ENCODE measurements around the gene COL26A1. TPM values are rescaled to one million over a fixed set of nuclear protein-coding genes. Genes with fewer than 3 reads are reported as not detected.
"Not testable (repeated sequence)": the region's sequence is repeated elsewhere in the genome, so short reads cannot be mapped to it uniquely, and the experiment has no call there.

Gene COL26A1
- total RNA-seq, 8 experiments from 2014 or later = 0.87 to 50.5 (median 11.1) TPM; not detected in 1

- WGBS, 10 experiments = 21 to 96% (median 56%) methylated on average over 1 to 4 of the region's 5 CpGs; no CpG with 5 or more reads in 2 of the 10 experiments
Observed at GRCh38 chr7:101474178-101474577, 111.5 kb downstream of the COL26A1 start.

GRCh38 chr7:101475691-101476090 lies 113.0 kb downstream of the COL26A1 start:
- H3K4me1 ChIP-seq (replicated peaks in 1 of 2); in situ Hi-C loops (cut with MboI; ENCODE audit: low pct_unique_long_range_greater_than_20kb in 2 of 9, low sequenced_read_pairs in 9 of 9, unreplicated experiment in 9 of 9); H3K4me3 ChIP-seq; H3K27ac ChIP-seq; ATAC-seq (replicated peaks in 6 of 8): not testable (repeated sequence)
- WGBS, 10 experiments = 73 to 100% (median 92%) methylated on average over 1 to 2 of the region's 2 CpGs; no CpG with 5 or more reads in 3 of the 10 experiments

More at GRCh38 chr7:101474178-101474577, 111.5 kb downstream of the COL26A1 start:
- in situ Hi-C loops (cut with MboI; ENCODE audit: low pct_unique_long_range_greater_than_20kb in 2 of 9, low sequenced_read_pairs in 9 of 9, unreplicated experiment in 9 of 9) = no loop called here
- no peak overlapping the region for H3K27ac ChIP-seq
- no peak overlapping the region for H3K4me3 ChIP-seq
- ATAC-seq (replicated peaks in 6 of 8) = no peak
- peaks cover 8 to 10% of the 10 kb centered on the region in 2 donors for H3K4me1 ChIP-seq (replicated peaks in 1 of 2)

GRCh38 chr7:101479217-101479616 lies 116.5 kb downstream of the COL26A1 start:
- in situ Hi-C loops (cut with MboI; ENCODE audit: low pct_unique_long_range_greater_than_20kb in 2 of 9, low sequenced_read_pairs in 9 of 9, unreplicated experiment in 9 of 9) = no loop called here
- Histone ChIP-seq H3K4me3 (no peak overlapping the region), H3K4me1 (replicated peaks in 1 of 2) (no peaks in the 10 kb centered on the region), H3K27ac (no peak overlapping the region)
- WGBS, 10 experiments = 10 to 100% (median 88%) methylated on average over 1 of the region's 1 CpG; no CpG with 5 or more reads in 2 of the 10 experiments
- ATAC-seq (replicated peaks in 6 of 8) = no peak

GRCh38 chr7:101486056-101486432 lies 123.4 kb downstream of the COL26A1 start:
- H3K4me3 ChIP-seq; in situ Hi-C loops (cut with MboI; ENCODE audit: low pct_unique_long_range_greater_than_20kb in 2 of 9, low sequenced_read_pairs in 9 of 9, unreplicated experiment in 9 of 9); H3K4me1 ChIP-seq (replicated peaks in 1 of 2): not testable (repeated sequence)
- H3K27ac ChIP-seq = peak overlapping the region in 1 of 2 donors; percentile 59
- peak in 2 of 8 experiments; percentile 8 to 14 for ATAC-seq (replicated peaks in 6 of 8)
- WGBS, 10 experiments = 50 to 100% (median 77%) methylated on average over 2 to 7 of the region's 7 CpGs; no CpG with 5 or more reads in 6 of the 10 experiments

GRCh38 chr7:101486433-101487104 lies 123.9 kb downstream of the COL26A1 start:
- WGBS, 10 experiments = 0 to 37% (median 6%) methylated on average over 1 to 8 of the region's 25 CpGs; no CpG with 5 or more reads in 5 of the 10 experiments
- peaks cover 9 to 10% of the 10 kb centered on the region in 2 donors for H3K4me1 ChIP-seq (replicated peaks in 1 of 2)
- peak overlapping the region; percentile 48 to 59 for H3K27ac ChIP-seq
- in situ Hi-C loops (cut with MboI; ENCODE audit: low pct_unique_long_range_greater_than_20kb in 2 of 9, low sequenced_read_pairs in 9 of 9, unreplicated experiment in 9 of 9) = no loop called here
- H3K4me3 ChIP-seq = no peak overlapping the region
- ATAC-seq (replicated peaks in 6 of 8) = peak; percentile 49 to 97 (median 88)

GRCh38 chr7:101487105-101487458 lies 124.4 kb downstream of the COL26A1 start:
- H3K27ac ChIP-seq = peak overlapping the region in 1 of 2 donors; percentile 59
- H3K4me3 ChIP-seq = no peak overlapping the region
- in situ Hi-C loops (cut with MboI; ENCODE audit: low pct_unique_long_range_greater_than_20kb in 2 of 9, low sequenced_read_pairs in 9 of 9, unreplicated experiment in 9 of 9) = no loop called here
- 0 to 100% (median 40%) methylated on average over 1 of the region's 4 CpGs; no CpG with 5 or more reads in 6 of the 10 experiments for WGBS, 10 experiments
- H3K4me1 ChIP-seq (replicated peaks in 1 of 2) = peaks cover 9 to 10% of the 10 kb centered on the region in 2 donors
- ATAC-seq (replicated peaks in 6 of 8) = no peak

- Histone ChIP-seq H3K4me1 (replicated peaks in 1 of 2) (peaks cover 9 to 10% of the 10 kb centered on the region in 2 donors), H3K4me3 (no peak overlapping the region), H3K27ac (no peak overlapping the region)
- ATAC-seq (replicated peaks in 6 of 8) = no peak
- 39 to 100% (median 84%) methylated on average over 1 to 2 of the region's 7 CpGs; no CpG with 5 or more reads in 4 of the 10 experiments for WGBS, 10 experiments
- in situ Hi-C loops (cut with MboI; ENCODE audit: low pct_unique_long_range_greater_than_20kb in 2 of 9, low sequenced_read_pairs in 9 of 9, unreplicated experiment in 9 of 9) = no loop called here
Observed at GRCh38 chr7:101487753-101488152, 125.1 kb downstream of the COL26A1 start.

- in situ Hi-C loops (cut with MboI; ENCODE audit: low pct_unique_long_range_greater_than_20kb in 2 of 9, low sequenced_read_pairs in 9 of 9, unreplicated experiment in 9 of 9) = no loop called here
- peaks cover 9 to 10% of the 10 kb centered on the region in 2 donors for H3K4me1 ChIP-seq (replicated peaks in 1 of 2)
- H3K27ac ChIP-seq = no peak overlapping the region
- no peak overlapping the region for H3K4me3 ChIP-seq
- WGBS, 10 experiments = 9 to 100% (median 45%) methylated on average over 1 to 10 of the region's 10 CpGs
- peak in 4 of 8 experiments; percentile 8 to 53 (median 24) for ATAC-seq (replicated peaks in 6 of 8)
Observed at GRCh38 chr7:101488826-101489572, 126.3 kb downstream of the COL26A1 start.

GRCh38 chr7:101490439-101490838 lies 127.8 kb downstream of the COL26A1 start:
- H3K4me1 ChIP-seq (replicated peaks in 1 of 2); H3K27ac ChIP-seq; H3K4me3 ChIP-seq; ATAC-seq (replicated peaks in 6 of 8); in situ Hi-C loops (cut with MboI; ENCODE audit: low pct_unique_long_range_greater_than_20kb in 2 of 9, low sequenced_read_pairs in 9 of 9, unreplicated experiment in 9 of 9): not testable (repeated sequence)
- 69 to 100% (median 89%) methylated on average over 1 to 7 of the region's 9 CpGs; no CpG with 5 or more reads in 2 of the 10 experiments for WGBS, 10 experiments

- H3K4me1 ChIP-seq (replicated peaks in 1 of 2); H3K4me3 ChIP-seq; in situ Hi-C loops (cut with MboI; ENCODE audit: low pct_unique_long_range_greater_than_20kb in 2 of 9, low sequenced_read_pairs in 9 of 9, unreplicated experiment in 9 of 9); ATAC-seq (replicated peaks in 6 of 8); H3K27ac ChIP-seq: not testable (repeated sequence)
- WGBS, 10 experiments = 83 to 90% methylated on average over 2 to 3 of the region's 4 CpGs; no CpG with 5 or more reads in 8 of the 10 experiments
Observed at GRCh38 chr7:101491442-101491841, 128.8 kb downstream of the COL26A1 start.

- Histone ChIP-seq H3K27ac (no peak overlapping the region), H3K4me1 (replicated peaks in 1 of 2) (no peaks in the 10 kb centered on the region), H3K4me3 (no peak overlapping the region)
- 0 to 85% (median 47%) methylated on average over 2 to 12 of the region's 15 CpGs; no CpG with 5 or more reads in 4 of the 10 experiments for WGBS, 10 experiments
- ATAC-seq (replicated peaks in 6 of 8) = peak in 4 of 8 experiments; percentile 16 to 50 (median 44)
- in situ Hi-C loops (cut with MboI; ENCODE audit: low pct_unique_long_range_greater_than_20kb in 2 of 9, low sequenced_read_pairs in 9 of 9, unreplicated experiment in 9 of 9) = no loop called here
Observed at GRCh38 chr7:101494602-101495329, 132.1 kb downstream of the COL26A1 start.

- no peak overlapping the region for H3K27ac ChIP-seq
- ATAC-seq (replicated peaks in 6 of 8) = no peak
- in situ Hi-C loops (cut with MboI; ENCODE audit: low pct_unique_long_range_greater_than_20kb in 2 of 9, low sequenced_read_pairs in 9 of 9, unreplicated experiment in 9 of 9) = no loop called here
- no peak overlapping the region for H3K4me3 ChIP-seq
- no peaks in the 10 kb centered on the region for H3K4me1 ChIP-seq (replicated peaks in 1 of 2)
- 0 to 100% (median 78%) methylated on average over 1 to 7 of the region's 8 CpGs; no CpG with 5 or more reads in 2 of the 10 experiments for WGBS, 10 experiments
Observed at GRCh38 chr7:101496017-101496416, 133.3 kb downstream of the COL26A1 start.
